HG03457 (cell line): ENCODE results near the gene PSME3IP1.

Source experiments
- ATAC-seq: cut with Tn5 transposase; IDR thresholded peaks from one replicate; pipeline ENCODE4 v1.9.1; 2021; ENCODE audit warnings: moderate number of reproducible peaks; ENCODE audit not compliant: unreplicated experiment

Gene PSME3IP1

GRCh38 chr16:57169327-57169726 lies 16.5 kb downstream of the PSME3IP1 start:
- no peak for ATAC-seq

GRCh38 chr16:57167953-57168352 lies 17.9 kb downstream of the PSME3IP1 start:
- ATAC-seq = no peak

GRCh38 chr16:57167538-57167937 lies 18.3 kb downstream of the PSME3IP1 start:
- ATAC-seq = no peak

- no peak for ATAC-seq
Measured at GRCh38 chr16:57166951-57167350, 18.9 kb downstream of the PSME3IP1 start.

DNA sequence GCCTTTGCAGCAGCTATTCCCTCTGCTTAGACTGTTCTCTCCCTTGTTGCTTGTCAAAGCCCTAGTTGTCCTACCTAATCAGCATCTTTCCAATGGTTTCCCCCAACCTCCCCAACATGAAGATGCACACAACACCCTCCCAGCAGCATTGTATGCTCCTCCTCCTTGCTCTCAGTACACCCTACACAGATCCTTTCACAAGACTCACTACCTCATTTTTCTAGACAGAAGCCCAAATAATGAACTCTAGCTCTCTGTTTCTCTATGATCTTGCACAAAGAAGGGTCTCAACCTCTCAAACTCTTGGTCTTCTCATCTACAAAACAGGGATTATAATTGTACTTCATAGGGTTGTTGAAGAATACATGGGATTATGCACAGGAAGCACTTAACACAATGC lies 19.4 kb downstream of the PSME3IP1 start:
- ATAC-seq = no peak

DNA sequence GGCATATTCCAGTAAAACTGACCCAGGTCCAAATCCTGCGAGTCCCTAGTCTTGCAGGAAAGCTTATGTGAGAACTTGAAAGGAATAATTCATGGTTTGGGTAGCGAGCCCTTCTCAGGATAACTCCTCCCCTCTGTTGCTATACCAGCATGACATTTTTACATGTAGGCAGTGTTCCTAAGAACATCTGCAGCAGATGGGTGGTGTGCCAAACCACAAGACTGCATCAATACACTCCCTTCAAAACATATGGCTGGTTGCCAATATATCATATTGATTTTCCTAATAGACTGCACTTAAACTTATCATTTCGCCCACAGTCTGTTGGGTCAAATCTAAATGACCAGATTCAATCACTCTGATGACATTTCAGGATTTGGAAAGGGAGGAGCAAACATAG lies 19.9 kb downstream of the PSME3IP1 start:
- ATAC-seq = no peak

DNA sequence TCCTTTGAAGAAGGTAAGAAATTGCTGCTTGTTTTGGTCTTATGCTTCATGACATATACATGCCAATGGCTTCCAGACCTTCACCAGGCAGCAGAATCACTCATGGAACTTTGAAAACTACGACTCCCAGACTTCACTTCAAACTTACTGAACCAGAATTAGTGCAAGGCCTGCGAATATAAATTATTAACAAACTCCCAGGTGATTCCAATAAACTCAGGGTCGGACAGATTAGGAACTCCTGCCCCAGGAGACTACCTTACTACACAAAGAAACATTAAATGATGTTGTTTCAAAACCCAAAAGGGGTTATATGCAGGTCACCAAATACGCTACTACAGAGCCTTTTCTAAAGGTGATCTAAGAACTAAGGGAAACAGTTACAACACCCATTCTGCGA lies 20.4 kb downstream of the PSME3IP1 start:
- no peak for ATAC-seq

- no peak for ATAC-seq
Measured at GRCh38 chr16:57163842-57164241, 22.0 kb downstream of the PSME3IP1 start.

DNA sequence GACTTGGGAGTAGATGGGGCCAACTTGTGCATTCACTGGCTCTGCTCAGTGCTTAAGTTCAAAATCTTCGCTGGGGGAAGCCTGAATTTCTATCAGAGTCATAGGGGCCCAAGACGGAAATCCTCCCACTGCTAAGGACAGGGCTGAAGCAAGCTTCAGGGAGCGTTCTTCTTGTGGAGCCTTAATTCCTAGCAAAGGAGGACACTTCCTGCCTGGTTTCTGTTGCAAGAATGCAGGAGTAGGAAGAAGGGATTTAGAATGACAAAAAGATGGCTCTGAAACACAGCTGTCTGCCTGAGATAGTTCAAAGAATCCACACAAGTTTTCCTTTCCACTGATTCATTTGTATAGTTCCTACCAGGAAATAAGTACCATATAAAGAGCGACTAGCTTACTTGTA lies 26.4 kb downstream of the PSME3IP1 start:
- ATAC-seq = no peak

DNA sequence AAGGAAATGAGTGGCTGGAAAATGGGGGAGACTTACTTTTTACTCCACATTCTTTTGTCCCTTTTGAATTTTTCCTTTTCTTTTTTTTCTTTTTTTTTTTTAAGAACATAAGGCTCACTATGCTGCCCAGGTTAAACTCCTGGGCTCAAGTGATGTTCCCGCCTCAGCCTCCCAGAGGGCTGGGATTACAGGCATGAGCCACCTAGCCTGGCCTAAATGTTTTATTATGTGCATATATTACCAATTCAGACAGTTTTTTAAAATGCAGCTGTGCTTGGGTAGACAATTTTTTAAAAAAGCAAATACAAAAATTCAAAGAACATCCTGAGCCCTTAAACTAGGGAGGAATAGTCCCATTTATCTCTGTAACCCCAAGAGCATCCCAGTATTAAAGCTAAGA lies 28.3 kb downstream of the PSME3IP1 start:
- no peak for ATAC-seq

GRCh38 chr16:57156351-57156703 lies 29.5 kb downstream of the PSME3IP1 start:
- ATAC-seq = no peak

DNA sequence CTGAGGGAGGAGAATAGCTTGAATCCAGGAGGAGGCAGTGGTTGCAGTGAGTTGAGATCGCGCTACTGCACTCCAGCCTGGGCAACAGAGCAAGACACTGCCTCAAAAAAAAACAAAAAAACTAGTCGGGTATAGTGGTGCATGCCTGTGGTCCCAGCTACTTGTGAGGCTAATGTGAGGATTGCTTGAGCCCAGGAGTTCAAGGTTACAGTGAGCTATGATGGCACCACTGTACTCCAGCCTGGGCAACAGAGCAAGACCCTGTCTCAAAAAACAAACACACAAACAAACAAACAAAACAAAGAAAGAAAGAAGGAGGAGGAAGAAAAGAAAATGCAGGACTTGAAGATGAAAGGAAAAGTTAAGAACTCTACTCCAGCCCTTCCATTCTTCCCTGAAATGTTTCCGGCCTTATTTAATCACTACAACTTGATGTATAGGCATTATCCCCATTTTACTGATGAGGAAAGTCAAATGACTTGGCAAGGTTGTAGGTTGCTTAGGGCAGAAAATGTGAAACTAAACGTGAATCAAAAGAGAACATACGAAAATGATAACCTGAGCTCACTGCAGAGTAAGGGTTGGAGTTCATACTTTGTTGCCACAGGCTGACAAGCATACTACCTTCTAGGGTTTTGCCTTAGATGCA lies 30.0 kb downstream of the PSME3IP1 start:
- ATAC-seq = no peak

DNA sequence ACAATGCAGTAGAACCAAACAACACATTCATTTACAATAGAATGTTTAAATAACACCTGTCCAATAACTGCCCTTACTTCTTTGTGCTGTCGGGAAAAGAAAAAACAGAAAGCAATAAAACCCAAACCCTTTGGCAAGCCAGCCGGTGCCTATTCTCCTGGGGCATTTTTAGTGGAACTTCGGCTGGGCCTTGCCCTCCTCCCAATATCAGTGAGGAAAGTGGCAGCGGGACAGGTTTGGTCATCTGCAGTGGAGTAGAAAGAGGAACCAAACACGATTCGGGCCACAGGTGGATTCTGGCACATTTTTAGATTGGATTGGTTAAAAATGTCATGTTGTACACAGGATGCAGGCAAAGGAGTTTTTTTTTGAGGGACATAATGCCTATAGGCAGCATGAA lies 32.0 kb downstream of the PSME3IP1 start:
- no peak for ATAC-seq

DNA sequence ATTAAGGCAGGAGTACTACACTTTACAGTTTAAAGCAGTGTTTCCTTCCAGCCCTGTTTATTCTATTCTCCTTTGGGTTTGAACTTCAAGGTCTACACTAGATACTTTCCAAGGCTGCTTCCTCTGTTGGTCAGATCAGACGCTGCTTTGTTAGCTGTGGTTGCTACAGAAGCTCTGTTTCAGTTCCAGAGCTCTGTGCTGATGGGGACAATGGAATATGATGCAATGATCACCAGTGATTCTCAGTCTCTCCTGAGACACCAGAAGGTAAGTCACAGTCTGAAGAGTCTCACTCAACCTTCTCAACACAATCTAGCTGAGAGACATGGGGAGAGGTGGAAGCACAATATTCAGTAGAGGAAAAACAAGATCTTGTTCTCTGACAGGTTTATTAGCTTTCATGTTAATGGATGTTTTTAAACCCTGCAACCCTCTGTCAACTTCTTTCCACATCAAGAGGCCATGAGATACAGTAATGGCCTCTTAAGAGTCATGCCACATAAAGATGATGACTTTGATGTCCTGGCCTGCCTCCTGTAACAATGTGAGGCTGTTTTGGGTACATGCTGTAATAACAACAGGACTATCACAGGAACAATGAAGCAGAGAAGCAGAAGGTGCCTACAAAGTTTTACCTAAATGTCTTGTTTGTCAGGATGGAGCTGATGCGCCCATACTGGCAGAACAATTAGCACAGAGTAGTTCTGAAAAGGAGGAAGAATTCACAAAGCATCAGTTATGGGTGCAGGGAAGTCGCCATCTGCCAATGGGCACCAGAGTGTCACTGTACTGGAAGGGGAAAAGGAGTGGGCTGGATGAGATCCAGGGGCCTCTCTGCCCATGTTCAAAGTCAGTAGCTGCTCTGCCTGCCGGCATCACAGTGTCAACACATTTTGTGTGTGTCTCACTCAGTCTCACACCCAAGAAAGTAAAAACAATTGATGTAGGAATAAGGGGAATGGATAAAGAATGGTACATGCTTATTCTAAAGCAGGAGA lies 33.4 kb downstream of the PSME3IP1 start:
- ATAC-seq = no peak

GRCh38 chr16:57151369-57151768 lies 34.5 kb downstream of the PSME3IP1 start:
- no peak for ATAC-seq

GRCh38 chr16:57150682-57151330 lies 35.0 kb downstream of the PSME3IP1 start:
- no peak for ATAC-seq

DNA sequence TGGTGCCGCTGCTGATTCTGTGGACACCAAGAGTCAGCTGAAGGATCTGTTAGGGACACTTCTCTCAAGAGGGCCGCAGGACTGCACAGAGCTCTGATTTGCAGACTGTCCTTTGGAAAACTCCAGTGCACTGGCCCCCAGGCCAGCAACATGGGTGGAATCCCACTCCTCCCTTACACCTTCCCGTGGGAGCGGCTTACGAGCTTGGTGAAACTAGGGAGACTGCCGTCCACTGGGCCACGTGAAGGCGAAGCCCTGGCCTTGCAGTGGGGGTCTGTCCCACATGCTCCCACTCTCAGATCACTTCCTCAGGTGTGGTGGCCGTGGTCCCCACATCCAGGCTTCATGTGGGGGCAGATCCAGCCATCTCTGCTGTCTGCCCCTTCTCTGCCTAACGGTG lies 36.4 kb downstream of the PSME3IP1 start:
- no peak for ATAC-seq

GRCh38 chr16:57148481-57148880 lies 37.4 kb downstream of the PSME3IP1 start:
- no peak for ATAC-seq

GRCh38 chr16:57147381-57148221 lies 38.2 kb downstream of the PSME3IP1 start:
- ATAC-seq = no peak

- ATAC-seq = no peak
Measured at GRCh38 chr16:57146735-57147134, 39.1 kb downstream of the PSME3IP1 start.
